ENCODE measurements around the gene PIEZO2.
A peak's percentile ranks its signal among the peaks of the same experiment; 100 is the strongest.
"Not testable (repeated sequence)": the region's sequence is repeated elsewhere in the genome, so short reads cannot be mapped to it uniquely, and the experiment has no call there.

The PIEZO2 gene

GRCh38 chr18:11149441-11150270 is at the start of gene PIEZO2:
PIEZO2 (minus strand) TSS chr18:11149569; CDS start chr18:11148588, 981 bp downstream.
- peak; percentile 17 to 23 for DNase-seq

GRCh38 chr18:11183637-11184036 is 34.3 kb upstream of the PIEZO2 start:
- no peak for DNase-seq

- not testable (repeated sequence) for DNase-seq
These were observed 32.3 kb upstream of the PIEZO2 start for GRCh38 chr18:11181629-11182028.

GRCh38 chr18:11179959-11180519 is 30.7 kb upstream of the PIEZO2 start:
- DNase-seq, result no peak

- no peak for DNase-seq
These were observed 29.7 kb upstream of the PIEZO2 start for GRCh38 chr18:11178951-11179549.

GRCh38 chr18:11177382-11177781 is 28.0 kb upstream of the PIEZO2 start:
- no peak for DNase-seq

- no peak for DNase-seq
These were observed 27.1 kb upstream of the PIEZO2 start for GRCh38 chr18:11176481-11176881.

GRCh38 chr18:11175266-11175979 is 26.1 kb upstream of the PIEZO2 start:
- DNase-seq, result no peak

- not testable (repeated sequence) for DNase-seq
These were observed 24.8 kb upstream of the PIEZO2 start for GRCh38 chr18:11174179-11174578.

- DNase-seq, result no peak
These were observed 18.4 kb upstream of the PIEZO2 start for GRCh38 chr18:11167778-11168177.

- no peak for DNase-seq
These were observed 16.6 kb upstream of the PIEZO2 start for GRCh38 chr18:11165952-11166351.

- DNase-seq, result no peak
These were observed 15.8 kb upstream of the PIEZO2 start for GRCh38 chr18:11165138-11165537.

- DNase-seq, result peak; percentile 23 to 28
These were observed 14.3 kb upstream of the PIEZO2 start for GRCh38 chr18:11163665-11164064.

- DNase-seq, result no peak
These were observed 13.5 kb upstream of the PIEZO2 start for GRCh38 chr18:11162889-11163288.

- DNase-seq, result no peak
These were observed 13.1 kb upstream of the PIEZO2 start for GRCh38 chr18:11162462-11162861.

GRCh38 chr18:11160313-11160712 is 10.9 kb upstream of the PIEZO2 start:
- DNase-seq, result no peak

- no peak for DNase-seq
These were observed 10.5 kb upstream of the PIEZO2 start for GRCh38 chr18:11159844-11160243.

- no peak for DNase-seq
These were observed 7.6 kb upstream of the PIEZO2 start for GRCh38 chr18:11156978-11157377.

- no peak for DNase-seq
These were observed 5.8 kb upstream of the PIEZO2 start for GRCh38 chr18:11155034-11155759.

- no peak for DNase-seq
These were observed 5.1 kb upstream of the PIEZO2 start for GRCh38 chr18:11154368-11154989.

GRCh38 chr18:11153097-11153496 is 3.7 kb upstream of the PIEZO2 start:
- no peak for DNase-seq

GRCh38 chr18:11150271-11150615 is 874 bp upstream of the PIEZO2 start:
- no peak for DNase-seq
